Stimulated activated CD8-positive, alpha-beta memory T cell treated with anti-CD3 and anti-CD28 coated beads, Interleukin-15, amount 100 ng/mL, for 4 hours (primary cell): ENCODE results near the gene DNAJC5G.
"Not testable (repeated sequence)": the region's sequence is repeated elsewhere in the genome, so short reads cannot be mapped to it uniquely, and the experiment has no call there.

Source experiments
- DNase-seq, 2 donors: peaks; one replicate each; pipeline ENCODE4 v3.0.0-alpha.2; 2020; ENCODE audit warnings: low read depth in 2 of 2

DNAJC5G gene

GRCh38 chr2:27281442-27281841 lies 6.2 kb downstream of the DNAJC5G start:
- DNase-seq: no peak

GRCh38 chr2:27281855-27282559 lies 6.8 kb downstream of the DNAJC5G start, which contains the start of gene TRIM54:
Gene TRIM54, plus strand, starts transcription at chr2:27282429. Its CDS starts 303 bp downstream, at chr2:27282732.
- no peak for DNase-seq

GRCh38 chr2:27282892-27283291 lies 7.7 kb downstream of the DNAJC5G start:
- no peak for DNase-seq

GRCh38 chr2:27284996-27285395 lies 9.8 kb downstream of the DNAJC5G start:
- no peak for DNase-seq

- no peak for DNase-seq
Measured at GRCh38 chr2:27285481-27285880, 10.2 kb downstream of the DNAJC5G start.

- DNase-seq: no peak
Measured at GRCh38 chr2:27288610-27289009, 13.4 kb downstream of the DNAJC5G start.

- DNase-seq: no peak
Measured at GRCh38 chr2:27290549-27290948, 15.3 kb downstream of the DNAJC5G start.

- DNase-seq: no peak
Measured at GRCh38 chr2:27291865-27292264, 16.6 kb downstream of the DNAJC5G start.

- no peak for DNase-seq
Measured at GRCh38 chr2:27294928-27295327, 19.7 kb downstream of the DNAJC5G start.

GRCh38 chr2:27296481-27296880 lies 21.2 kb downstream of the DNAJC5G start:
- DNase-seq: no peak

GRCh38 chr2:27297195-27297594 lies 22.0 kb downstream of the DNAJC5G start:
- no peak for DNase-seq

- no peak for DNase-seq
Measured at GRCh38 chr2:27298391-27299080, 23.3 kb downstream of the DNAJC5G start.

- DNase-seq: not testable (repeated sequence)
Measured at GRCh38 chr2:27300606-27301005, 25.4 kb downstream of the DNAJC5G start.

- no peak for DNase-seq
Measured at GRCh38 chr2:27303093-27304025, 28.1 kb downstream of the DNAJC5G start.

GRCh38 chr2:27304488-27305240 lies 29.4 kb downstream of the DNAJC5G start:
- no peak for DNase-seq

GRCh38 chr2:27305516-27305915 lies 30.3 kb downstream of the DNAJC5G start:
- no peak for DNase-seq

- no peak for DNase-seq
Measured at GRCh38 chr2:27306136-27306535, 30.9 kb downstream of the DNAJC5G start.

- peak in 1 of 2 donors; percentile 26 for DNase-seq
Measured at GRCh38 chr2:27306573-27307286, 31.5 kb downstream of the DNAJC5G start.

GRCh38 chr2:27307287-27307544 lies 32.0 kb downstream of the DNAJC5G start:
- no peak for DNase-seq

GRCh38 chr2:27307545-27308358 lies 32.5 kb downstream of the DNAJC5G start:
- DNase-seq: no peak
